ENCODE measurements around the gene DDX60.
"Not testable (repeated sequence)": the region's sequence is repeated elsewhere in the genome, so short reads cannot be mapped to it uniquely, and the experiment has no call there.

Gene DDX60, protein sequence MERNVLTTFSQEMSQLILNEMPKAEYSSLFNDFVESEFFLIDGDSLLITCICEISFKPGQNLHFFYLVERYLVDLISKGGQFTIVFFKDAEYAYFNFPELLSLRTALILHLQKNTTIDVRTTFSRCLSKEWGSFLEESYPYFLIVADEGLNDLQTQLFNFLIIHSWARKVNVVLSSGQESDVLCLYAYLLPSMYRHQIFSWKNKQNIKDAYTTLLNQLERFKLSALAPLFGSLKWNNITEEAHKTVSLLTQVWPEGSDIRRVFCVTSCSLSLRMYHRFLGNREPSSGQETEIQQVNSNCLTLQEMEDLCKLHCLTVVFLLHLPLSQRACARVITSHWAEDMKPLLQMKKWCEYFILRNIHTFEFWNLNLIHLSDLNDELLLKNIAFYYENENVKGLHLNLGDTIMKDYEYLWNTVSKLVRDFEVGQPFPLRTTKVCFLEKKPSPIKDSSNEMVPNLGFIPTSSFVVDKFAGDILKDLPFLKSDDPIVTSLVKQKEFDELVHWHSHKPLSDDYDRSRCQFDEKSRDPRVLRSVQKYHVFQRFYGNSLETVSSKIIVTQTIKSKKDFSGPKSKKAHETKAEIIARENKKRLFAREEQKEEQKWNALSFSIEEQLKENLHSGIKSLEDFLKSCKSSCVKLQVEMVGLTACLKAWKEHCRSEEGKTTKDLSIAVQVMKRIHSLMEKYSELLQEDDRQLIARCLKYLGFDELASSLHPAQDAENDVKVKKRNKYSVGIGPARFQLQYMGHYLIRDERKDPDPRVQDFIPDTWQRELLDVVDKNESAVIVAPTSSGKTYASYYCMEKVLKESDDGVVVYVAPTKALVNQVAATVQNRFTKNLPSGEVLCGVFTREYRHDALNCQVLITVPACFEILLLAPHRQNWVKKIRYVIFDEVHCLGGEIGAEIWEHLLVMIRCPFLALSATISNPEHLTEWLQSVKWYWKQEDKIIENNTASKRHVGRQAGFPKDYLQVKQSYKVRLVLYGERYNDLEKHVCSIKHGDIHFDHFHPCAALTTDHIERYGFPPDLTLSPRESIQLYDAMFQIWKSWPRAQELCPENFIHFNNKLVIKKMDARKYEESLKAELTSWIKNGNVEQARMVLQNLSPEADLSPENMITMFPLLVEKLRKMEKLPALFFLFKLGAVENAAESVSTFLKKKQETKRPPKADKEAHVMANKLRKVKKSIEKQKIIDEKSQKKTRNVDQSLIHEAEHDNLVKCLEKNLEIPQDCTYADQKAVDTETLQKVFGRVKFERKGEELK (N-terminal part only)

DNA sequence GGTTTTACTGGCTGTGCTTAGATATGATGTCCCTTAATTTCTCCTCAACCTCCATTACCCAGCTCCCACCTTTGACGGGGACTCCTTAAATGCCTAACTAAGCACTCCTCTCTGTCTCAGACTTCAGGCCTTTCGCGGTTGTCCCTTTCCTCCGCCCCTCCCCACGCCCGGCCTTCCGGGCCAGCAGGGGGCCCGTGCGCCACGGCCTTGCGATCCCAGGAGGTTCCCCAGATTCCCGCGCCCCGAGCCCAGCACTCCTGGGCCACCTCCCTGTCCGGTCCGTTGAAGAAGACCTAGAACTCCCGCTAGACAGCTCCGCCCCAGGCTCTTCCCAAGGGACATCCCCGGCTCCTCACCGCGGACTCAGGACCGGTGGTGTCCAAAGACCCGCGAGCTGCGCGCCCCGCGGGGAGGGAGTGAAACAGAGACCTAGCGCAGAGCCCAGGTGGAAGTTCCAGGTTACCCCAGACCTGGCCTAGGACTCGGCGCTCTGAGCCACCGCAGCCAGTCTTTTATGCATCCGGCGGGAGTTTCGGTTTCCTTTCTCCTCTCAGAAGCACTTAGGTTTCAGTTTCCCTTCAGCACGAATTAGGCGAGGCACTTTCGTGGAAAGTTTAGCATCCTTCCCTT, at the start of gene DDX60:
TSS of gene DDX60 (minus strand) at position 487 of the 630 bp plus-strand sequence. CDS start 7,493 bp downstream, outside the sequence.
- DNase-seq: no peak

DNA sequence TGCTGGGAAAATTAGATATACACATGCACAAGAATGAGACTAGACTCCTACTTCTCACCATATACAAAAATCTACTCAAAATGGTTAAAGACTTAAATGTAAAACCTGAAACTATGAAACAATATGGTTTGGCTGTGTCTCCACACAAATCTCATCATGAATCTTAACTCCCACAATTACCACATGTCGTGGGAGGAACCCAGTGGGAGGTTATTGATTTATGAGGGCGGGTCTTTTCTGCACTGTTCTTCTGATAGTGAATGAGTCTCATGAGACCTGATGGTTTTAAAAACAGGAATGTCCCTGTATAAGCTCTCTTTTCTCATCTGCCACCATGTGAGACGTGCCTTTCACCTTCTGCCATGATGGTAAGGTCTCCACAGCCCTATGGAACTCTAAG, 48.5 kb upstream of the DDX60 start:
- no peak for DNase-seq

GRCh38 chr4:168362025-168362401, 43.5 kb upstream of the DDX60 start:
- DNase-seq: no peak

DNA sequence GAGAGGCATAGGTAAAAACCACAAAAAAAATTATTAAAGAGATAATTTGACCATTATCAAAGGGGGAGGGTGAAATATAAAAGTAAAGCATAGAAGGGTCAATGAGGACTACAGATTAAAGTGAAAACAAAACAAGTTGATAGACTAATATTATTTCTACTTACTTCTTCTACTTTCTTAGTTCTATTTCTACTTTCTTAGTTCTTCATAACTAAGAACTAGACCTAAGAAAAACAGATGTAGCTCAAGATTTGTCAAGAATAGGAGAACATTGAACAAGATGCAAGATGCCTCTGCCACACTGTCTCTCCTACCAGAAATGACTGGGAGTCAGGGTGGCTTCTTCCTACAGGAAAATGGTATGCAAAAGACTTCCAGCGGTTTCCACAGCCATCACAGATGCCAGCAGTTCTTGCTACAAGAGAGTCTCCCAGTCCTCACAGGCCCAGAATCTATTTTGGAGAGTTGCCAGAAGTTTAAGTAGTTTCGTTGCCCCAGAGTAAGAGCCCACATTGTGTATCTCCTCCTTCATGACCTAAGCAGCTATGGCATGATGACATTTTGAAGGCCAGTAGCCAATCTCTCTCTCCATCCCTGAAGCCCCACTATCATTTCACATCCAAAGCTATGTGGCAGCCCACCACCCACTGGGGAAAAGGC, 42.9 kb upstream of the DDX60 start:
- DNase-seq: no peak

DNA sequence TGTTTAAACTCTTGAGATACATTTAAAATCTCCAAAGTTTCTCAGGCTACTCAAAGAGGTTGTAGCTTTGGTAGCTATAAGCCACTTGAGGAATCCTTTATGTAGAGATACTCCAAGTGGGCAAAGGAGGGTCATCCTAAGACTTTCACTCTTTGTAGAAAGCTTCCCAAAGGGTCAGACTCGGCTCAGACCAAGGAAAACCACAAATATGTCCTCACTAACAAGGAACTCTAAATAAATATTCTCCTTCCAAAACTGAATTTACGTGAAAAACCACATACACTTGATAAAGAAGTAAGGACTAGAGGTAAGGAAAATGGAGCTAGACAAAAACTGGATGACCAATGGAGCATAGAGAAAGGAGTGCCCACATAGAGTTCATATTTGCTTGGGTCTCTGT, 41.7 kb upstream of the DDX60 start:
- no peak for DNase-seq

DNA sequence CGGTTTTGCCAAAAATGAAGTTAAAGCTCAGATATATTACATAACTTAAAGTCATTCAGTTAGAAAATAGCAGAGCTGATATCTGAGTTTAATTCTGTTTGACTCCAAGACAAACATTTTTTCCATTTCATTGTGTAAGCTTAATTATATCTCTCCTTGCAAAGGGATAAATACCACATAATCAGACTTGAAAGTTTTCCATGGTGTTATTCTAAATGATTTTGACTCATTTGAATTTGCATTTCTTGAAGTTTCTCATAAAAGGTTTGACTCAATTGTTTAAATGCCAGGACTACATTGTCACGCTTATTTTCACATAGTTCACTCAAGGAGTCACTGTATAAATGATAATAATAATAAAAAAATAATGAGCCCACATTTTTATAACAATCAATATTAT, 39.4 kb upstream of the DDX60 start:
- no peak for DNase-seq

DNA sequence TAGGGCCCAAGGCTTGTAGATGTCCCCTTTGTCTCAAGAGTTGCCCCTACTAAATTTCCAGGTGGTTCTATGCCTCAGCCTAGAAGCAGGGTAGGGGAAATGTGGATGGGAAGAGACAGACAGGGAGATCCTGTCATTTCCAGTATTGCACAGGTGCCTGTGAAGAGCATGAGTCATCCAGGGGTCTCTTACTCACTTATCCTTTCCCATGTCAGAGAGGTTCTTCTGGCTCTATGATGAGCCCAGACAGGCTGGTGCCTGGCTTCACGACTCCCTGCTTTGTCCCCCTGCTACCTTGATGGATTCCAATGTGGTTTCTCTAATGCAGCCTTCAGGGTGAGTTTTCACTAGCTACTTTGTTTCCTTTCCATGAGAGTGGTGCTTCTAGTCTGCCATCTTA, 35.2 kb upstream of the DDX60 start:
- DNase-seq: no peak

DNA sequence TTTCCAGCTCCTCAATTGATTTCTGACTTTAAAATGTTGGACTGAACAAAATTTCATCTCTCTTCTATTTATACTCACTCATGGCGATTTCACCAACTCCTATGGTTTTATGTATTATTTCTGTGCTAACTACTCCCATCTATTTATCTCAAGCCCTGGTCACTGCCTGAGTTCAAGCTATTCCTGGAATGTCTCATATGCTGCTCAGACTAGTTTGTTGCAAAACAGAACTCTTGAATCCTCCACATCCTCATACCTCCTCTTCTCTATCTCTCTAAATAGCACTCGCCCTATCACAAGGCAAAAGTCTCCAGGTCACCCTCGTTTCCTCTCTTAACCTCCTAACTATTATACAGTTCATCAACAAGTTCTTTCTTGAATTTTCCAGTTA, 19.0 kb upstream of the DDX60 start:
- no peak for DNase-seq

- no peak for DNase-seq
Observed at GRCh38 chr4:168336837-168337549, 18.4 kb upstream of the DDX60 start.

DNA sequence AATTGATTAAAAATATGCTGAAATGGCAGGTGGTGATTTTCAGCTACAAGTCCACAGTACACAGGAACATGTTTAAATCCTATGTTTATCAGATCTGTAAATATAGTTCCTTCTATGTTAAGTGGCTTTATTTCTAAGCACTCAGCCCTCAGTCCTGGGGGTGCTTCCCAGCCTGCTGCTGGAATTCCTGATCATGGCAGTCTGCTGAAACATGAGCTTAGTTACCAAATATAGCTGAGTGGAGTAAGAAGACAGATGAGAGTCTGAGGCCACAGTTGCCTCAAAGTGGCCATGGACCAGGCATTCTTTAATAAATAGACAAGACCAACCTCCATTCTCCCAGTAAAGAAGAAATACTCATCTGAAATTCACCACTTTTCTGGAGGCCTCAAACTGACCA, 17.1 kb upstream of the DDX60 start:
- DNase-seq: no peak

DNA sequence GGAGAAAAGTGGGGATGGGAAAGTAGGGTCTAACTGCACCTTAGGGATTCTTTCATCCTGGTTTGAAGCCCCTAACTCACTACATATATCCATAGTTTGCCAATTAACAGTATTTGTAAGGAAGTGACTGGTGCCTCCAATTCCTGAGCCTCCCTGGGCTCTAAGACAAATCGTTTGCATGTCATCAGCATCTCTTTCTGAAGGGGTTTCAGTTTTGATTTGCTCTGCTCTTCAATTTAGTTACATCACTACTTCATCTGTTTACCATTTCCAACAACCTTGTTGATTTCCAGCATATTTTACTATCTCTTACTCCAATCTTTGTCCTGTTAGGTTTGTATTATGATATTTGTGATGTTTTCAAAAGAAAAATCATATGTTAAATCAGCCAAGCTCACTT, 15.5 kb upstream of the DDX60 start:
- DNase-seq: no peak

GRCh38 chr4:168330575-168330974, 12.0 kb upstream of the DDX60 start:
- not testable (repeated sequence) for DNase-seq

DNA sequence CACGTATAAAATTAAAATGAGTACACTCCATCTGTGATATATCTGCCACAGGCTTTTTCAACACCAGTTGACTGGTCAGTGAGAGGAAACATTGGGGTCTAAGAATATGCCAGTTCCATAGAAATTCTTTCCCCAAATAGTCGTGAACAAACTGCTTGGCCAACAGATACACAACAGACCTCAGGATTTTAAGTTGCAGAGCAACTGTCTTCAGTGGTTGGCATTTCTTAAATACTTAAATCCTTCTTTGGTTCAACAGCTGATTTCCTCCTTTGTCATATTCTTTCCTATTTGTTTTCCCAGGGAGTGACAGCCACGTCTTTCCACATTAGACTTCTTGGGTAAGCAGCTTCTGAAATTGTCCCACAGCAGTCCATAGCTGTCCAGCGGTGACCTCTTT, 7.0 kb upstream of the DDX60 start:
- no peak for DNase-seq

- DNase-seq: no peak
Observed at GRCh38 chr4:168321006-168321405, 2.5 kb upstream of the DDX60 start.

DNA sequence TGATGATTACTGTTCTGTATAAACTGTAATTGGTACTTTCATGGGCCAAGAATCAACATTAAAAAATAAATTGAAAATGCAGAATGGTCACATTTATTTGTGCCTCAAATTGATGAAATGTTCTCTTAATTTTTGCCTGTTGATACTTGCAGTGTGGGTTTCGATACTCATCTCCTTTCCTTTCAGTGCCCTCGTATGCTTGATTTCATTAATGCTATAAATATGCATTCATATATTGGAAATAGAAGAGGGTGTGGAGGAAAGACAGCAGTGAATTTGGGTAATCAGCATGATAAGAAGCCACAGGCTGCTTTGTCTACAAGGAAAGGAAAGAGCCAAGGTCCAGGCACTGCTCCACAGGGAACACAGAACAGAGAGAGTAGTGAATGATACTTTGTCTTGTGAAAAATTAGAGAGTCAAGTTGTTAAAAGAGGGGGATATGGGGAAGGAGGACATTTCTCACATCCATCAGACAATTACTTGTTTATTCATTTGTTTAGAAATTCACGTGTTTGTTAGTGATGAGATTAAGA, 1.0 kb upstream of the DDX60 start:
- no peak for DNase-seq

GRCh38 chr4:168317621-168318020, 931 bp downstream of the DDX60 start:
- no peak for DNase-seq

- DNase-seq: no peak
Observed at GRCh38 chr4:168309781-168310180, 8.8 kb downstream of the DDX60 start.

GRCh38 chr4:168308912-168309311, 9.6 kb downstream of the DDX60 start:
- no peak for DNase-seq

DNA sequence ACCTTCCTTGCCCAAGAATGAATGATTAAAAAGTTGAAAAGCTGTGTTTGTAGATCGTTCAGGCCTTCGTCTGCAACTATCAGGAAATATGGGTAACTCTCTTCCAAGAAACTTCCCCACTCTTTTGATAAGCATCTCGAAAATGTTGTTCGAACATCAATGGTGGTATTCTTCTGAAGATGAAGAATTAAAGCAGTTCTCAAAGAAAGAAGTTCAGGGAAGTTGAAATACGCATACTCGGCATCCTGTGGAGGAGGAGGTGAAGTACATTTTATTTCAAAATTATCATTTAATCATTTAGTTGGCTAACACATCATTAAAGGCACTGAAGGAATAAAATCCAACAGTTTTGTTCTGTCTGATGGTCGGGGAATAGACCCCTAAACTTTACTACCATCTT, 12.1 kb downstream of the DDX60 start:
- DNase-seq: no peak

- no peak for DNase-seq
Observed at GRCh38 chr4:168304744-168305459, 13.7 kb downstream of the DDX60 start.

DNA sequence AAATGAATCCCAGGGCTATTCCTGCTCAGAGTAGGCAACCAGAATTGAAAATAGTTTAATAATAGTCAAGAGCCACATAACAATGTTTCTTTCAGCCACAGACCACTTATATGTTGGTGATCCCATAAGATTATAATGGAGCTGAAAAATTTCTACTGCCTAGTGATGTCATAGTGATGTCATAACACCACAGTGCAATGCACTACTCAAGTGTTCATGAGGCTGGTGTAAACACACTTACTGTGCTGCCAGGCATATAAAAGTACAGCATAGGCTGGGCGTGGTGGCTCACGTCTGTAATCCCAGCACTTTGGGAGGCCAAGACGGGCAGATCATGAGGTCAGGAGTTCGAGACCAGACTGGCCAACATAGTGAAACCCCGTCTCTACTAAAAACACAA, 15.1 kb downstream of the DDX60 start:
- not testable (repeated sequence) for DNase-seq
